ENCODE measurements around the gene ANOS1.

Gene ANOS1

DNA sequence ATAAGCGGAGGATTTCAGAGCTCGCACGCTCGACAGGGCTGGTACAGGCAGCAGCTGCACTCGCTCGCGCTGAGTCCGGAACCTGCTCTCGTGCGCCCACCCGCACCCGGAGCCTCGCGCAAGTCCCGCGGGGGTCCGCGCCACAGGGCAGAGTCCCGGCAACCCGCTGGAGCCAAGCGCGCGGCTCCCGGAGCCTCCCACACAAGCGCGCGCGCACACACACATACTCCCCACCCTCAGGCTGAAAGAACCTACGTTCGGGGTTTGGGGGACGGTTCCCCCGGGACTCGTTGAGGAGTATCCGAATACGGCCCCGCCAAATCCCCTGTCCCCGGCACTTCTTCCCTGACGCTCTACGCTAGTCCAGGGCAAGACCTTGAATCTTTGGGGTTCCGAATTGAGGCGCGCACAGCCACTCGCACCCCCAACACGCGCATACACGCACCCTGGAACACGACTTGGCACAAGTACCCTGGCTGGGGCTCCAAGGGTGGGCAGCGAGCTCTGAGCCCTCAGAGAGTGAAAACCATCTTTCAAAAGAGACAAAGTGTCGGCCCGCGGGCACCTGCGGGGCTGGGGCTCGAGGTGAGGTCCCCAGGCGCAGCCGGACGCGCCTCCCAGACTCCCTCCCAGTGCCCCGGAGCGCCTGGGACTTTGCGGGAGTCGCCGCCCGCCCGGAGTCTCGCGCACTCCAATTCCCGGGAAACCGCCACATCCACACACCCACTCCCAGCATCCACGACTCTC, 952 bp downstream of the ANOS1 start:
- TF ChIP-seq POLR2A (IDR thresholded peaks at IDR 0.05; ENCODE audit: low read depth, low read length): no peak
- FAIRE-seq (no peak), DNase-seq (ENCODE audit: insufficient read length, low spot score) (no peak)

GRCh38 chrX:8729811-8730210, 2.1 kb downstream of the ANOS1 start:
- FAIRE-seq: no peak
- no peak for DNase-seq (ENCODE audit: insufficient read length, low spot score)

GRCh38 chrX:8728932-8729535, 2.9 kb downstream of the ANOS1 start:
- no peak for FAIRE-seq
- TF ChIP-seq POLR2A (IDR thresholded peaks at IDR 0.05; ENCODE audit: low read depth, low read length): no peak
- DNase-seq (ENCODE audit: insufficient read length, low spot score): no peak

More at GRCh38 chrX:8729811-8730210, 2.1 kb downstream of the ANOS1 start:
- no peak for TF ChIP-seq POLR2A (IDR thresholded peaks at IDR 0.05; ENCODE audit: low read depth, low read length)

DNA sequence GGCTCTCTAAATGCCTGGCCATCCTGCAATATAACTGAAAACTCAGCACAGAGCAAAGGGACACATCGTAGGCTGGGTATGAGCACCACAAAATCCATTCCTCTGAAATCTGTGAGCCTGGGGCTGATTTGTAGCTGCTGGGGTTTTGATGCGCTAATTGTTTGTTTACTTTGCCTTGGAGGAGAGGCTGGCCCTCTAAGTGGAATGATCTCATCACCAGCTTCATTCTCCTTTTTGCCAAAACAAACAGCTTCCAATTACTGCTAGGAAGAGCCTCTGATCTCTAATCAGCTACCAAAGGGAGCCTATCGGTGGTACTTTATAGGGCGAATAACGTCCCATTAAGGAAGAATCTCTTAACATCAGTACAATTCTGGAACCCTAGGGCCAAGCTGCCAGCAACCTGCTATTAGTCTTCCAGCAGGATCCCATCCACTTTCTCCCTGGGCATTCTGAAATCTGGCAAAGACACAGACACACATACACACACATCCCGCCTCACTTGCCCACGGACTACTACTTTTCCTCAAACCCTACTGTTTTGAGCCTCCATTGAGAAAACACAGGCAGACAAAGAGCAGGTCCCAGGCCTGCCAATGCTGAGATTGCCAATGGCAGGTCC, 5.8 kb downstream of the ANOS1 start:
- no peak for TF ChIP-seq POLR2A (IDR thresholded peaks at IDR 0.05; ENCODE audit: low read depth, low read length)
- DNase-seq (ENCODE audit: insufficient read length, low spot score) (no peak), FAIRE-seq (no peak)

DNA sequence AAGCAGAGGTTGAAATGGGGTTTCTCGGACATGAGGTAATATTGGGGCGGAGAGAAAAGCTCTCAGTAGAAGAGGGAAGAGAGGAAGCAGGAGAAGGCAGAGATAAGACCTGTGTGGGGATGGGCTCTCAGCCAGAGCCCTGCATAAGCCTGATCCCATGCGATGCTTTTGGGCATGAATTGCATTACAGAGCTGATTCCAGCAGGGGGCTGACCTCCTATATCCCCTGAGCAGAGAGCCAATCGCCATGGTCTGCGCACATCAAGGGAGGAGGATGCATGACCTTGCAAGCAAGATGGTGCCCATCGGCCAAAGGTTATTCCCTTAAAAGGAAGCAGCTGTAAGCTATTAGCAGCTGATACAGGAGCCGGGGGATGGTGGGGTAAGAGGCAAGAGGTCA, 7.6 kb downstream of the ANOS1 start:
- FAIRE-seq (no peak), DNase-seq (ENCODE audit: insufficient read length, low spot score) (no peak)
- TF ChIP-seq POLR2A (IDR thresholded peaks at IDR 0.05; ENCODE audit: low read depth, low read length): no peak

DNA sequence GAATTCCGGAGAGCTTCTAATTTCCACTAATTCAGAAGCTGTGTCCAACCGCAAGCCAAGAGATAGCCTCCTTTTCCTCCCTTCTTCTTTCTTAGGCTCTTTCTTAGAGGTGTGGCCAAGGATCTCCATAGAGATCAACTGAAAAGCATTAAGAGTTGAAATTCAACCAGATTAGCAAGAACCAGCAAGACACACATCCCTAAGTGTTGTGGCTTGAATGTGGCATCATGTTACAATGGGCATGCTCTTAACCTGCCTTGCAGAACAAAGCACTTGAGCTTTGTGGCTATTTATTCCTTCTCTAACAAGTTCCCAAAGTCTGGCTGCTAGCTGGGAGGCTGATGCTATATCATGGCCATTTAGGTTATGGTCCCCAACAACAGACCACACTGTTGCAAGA, 10.4 kb downstream of the ANOS1 start:
- DNase-seq (ENCODE audit: insufficient read length, low spot score) (no peak), FAIRE-seq (no peak)
- TF ChIP-seq POLR2A (IDR thresholded peaks at IDR 0.05; ENCODE audit: low read depth, low read length): no peak

GRCh38 chrX:8720136-8720535, 11.8 kb downstream of the ANOS1 start:
- no peak for TF ChIP-seq POLR2A (IDR thresholded peaks at IDR 0.05; ENCODE audit: low read depth, low read length)
- no peak for DNase-seq (ENCODE audit: insufficient read length, low spot score)
- FAIRE-seq: no peak

- FAIRE-seq (no peak), DNase-seq (ENCODE audit: insufficient read length, low spot score) (no peak)
- TF ChIP-seq POLR2A (IDR thresholded peaks at IDR 0.05; ENCODE audit: low read depth, low read length): no peak
These were observed 14.6 kb downstream of the ANOS1 start for GRCh38 chrX:8717354-8717753.

- DNase-seq (ENCODE audit: insufficient read length, low spot score): no peak
- FAIRE-seq: no peak
- no peak for TF ChIP-seq POLR2A (IDR thresholded peaks at IDR 0.05; ENCODE audit: low read depth, low read length)
These were observed 17.8 kb downstream of the ANOS1 start for GRCh38 chrX:8714164-8714563.

DNA sequence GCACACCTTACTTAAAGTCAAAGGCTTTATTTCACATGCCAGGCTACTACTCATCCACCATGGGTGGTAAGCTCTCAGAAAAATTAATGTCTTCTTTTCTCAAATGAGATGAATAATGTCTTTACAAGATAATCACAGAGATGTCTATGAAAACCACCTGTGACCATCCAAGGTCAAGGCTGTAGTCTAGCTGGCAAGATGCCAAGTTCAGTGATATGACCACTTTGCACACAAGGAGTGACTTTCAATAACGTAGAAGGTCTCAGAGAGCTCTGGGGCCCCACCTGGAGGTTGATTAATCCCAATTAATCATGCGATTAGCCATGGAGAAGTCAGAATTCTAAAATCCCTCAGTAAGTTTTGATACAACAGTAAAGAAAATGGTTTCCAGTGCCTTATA, 20.5 kb downstream of the ANOS1 start:
- FAIRE-seq (no peak), DNase-seq (ENCODE audit: insufficient read length, low spot score) (no peak)
- TF ChIP-seq POLR2A (IDR thresholded peaks at IDR 0.05; ENCODE audit: low read depth, low read length): no peak

DNA sequence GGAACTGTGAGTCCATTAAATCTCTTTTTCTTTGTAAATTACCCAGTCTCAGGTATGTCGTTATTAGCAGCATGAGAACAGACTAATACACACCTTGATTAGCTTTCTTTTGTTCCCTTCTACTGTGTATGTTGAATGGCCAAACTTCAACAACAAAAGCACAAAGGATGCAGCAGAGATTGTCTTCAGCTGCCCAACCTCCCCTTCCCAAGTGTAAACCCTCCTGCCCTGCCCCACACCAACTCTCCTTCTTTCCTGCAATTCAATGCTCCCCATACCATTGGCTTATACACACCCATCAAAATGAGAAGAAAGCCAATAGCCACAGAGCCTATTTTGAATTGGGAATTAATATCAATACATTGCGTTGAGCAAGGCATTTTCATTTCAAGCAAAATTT, 27.8 kb downstream of the ANOS1 start:
- FAIRE-seq (no peak), DNase-seq (ENCODE audit: insufficient read length, low spot score) (no peak)
- TF ChIP-seq POLR2A (IDR thresholded peaks at IDR 0.05; ENCODE audit: low read depth, low read length): no peak

GRCh38 chrX:8692871-8693270, 39.1 kb downstream of the ANOS1 start:
- no peak for TF ChIP-seq POLR2A (IDR thresholded peaks at IDR 0.05; ENCODE audit: low read depth, low read length)
- FAIRE-seq (no peak), DNase-seq (ENCODE audit: insufficient read length, low spot score) (no peak)

DNA sequence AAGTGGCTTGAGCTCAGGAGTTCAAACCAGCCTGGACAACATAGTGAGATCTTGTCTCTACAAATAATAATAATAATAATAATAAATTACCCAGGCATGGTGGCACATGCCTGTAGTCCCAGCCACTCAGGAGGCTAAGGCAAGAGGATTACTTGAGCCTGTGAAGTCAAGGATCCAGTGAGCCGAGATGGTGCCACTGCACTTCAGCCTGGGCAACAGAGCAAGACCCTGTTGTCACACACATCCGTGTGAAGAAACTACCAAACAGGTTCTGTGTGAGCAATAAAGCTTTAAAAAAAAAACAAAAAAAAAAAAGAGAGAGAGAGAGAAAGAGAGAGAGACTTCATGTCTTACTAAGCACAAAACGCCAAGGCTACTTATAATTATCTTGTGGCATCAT, 42.5 kb downstream of the ANOS1 start:
- TF ChIP-seq POLR2A (IDR thresholded peaks at IDR 0.05; ENCODE audit: low read depth, low read length): no peak
- DNase-seq (ENCODE audit: insufficient read length, low spot score) (no peak), FAIRE-seq (no peak)

DNA sequence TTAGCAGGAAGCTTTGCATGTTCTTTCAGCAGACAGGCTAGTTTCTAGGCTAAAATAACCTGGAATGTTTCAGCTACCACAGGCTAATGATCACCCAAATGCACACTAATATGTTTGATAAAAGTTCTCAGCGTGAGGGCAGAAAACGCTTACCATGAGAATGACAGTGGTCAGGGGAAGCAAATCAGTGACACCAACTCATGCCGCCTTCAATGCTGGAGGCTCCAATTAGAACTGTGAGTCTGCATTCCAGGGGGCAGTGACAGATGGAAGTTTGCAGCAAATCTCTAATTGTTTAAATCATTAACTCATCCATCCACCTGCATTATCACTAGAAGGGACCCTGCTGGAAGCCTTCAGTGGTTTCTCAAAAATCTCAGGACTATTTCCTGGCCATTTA, 43.2 kb downstream of the ANOS1 start:
- FAIRE-seq: no peak
- no peak for TF ChIP-seq POLR2A (IDR thresholded peaks at IDR 0.05; ENCODE audit: low read depth, low read length)
- DNase-seq (ENCODE audit: insufficient read length, low spot score): no peak

Measured in H54 (cell line).